Measurements from ENCODE around the gene OPHN1. TPM values are rescaled to one million over a fixed set of nuclear protein-coding genes. Genes with fewer than 3 reads are reported as not detected.

The OPHN1 gene
- total RNA-seq, 4 donors from 2014 or later = 4.9 to 20.1 (median 8.1) TPM

DNA sequence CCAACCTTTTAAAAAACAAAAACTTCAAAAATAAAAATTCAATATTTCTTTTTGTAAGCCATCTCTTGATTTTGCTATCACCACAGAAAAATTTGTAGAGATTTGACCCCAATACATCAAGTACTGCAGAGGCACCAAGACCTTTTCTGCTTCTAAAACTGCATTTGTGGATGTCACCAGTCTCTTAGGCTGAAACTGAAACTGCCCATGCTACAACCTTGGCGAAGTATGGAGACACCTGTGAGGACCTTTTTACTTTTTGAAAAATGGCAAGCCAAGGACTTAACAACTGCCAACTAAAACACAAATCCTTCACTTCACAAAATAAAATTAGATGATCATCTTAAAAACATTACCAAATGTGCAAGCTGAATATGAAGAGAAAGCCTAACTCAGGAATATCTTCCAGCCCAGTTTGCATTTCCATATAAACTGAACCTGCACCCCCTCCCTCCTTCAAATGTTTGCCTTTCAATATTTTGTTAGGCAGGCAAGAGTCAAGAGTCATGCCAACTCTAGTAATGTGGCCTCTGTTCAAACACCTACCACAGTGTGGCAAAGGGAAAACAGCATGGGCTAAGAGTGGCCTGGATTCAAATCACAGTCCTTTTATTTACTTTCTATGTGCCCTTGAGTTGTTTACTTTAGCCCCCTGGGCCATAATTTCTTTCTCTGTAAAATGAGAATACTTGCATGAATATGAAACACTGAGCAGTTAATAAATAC, 389.4 kb downstream of the OPHN1 start:
- intact Hi-C loops (cut with DNase I; ENCODE audit: low total_unique reads) = no loop called here
- 67 to 95% methylated on average over 1 of the region's 1 CpG for WGBS, 2 donors

DNA sequence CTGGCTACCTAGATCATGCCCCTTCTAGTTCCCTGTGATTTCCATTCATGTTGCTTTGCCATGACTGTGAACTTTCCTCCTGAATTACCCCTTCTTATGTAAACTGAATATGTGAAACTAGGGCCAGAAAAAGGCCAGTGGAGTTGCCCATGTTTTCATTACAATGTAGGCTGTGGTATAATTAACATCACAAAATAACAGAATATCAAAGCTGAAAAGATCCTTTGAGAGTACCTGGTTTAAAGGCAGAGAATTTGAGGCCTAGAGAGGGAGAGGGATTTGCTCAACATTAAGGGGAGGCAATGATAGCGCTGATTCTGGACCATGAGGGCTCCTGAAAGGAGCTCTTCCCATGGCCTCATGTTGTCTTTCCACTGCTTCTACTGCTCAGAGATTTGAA, 392.2 kb downstream of the OPHN1 start:
- WGBS, 2 donors = 56 to 100% methylated on average over 1 of the region's 1 CpG
- DNase-seq (ENCODE audit: low spot score in 2 of 2) = no peak
- intact Hi-C loops (cut with DNase I; ENCODE audit: low total_unique reads) = no loop called here
- TF ChIP-seq POLR2A (IDR thresholded peaks at IDR 0.05) = no peak
- TF ChIP-seq, protein P1, sequence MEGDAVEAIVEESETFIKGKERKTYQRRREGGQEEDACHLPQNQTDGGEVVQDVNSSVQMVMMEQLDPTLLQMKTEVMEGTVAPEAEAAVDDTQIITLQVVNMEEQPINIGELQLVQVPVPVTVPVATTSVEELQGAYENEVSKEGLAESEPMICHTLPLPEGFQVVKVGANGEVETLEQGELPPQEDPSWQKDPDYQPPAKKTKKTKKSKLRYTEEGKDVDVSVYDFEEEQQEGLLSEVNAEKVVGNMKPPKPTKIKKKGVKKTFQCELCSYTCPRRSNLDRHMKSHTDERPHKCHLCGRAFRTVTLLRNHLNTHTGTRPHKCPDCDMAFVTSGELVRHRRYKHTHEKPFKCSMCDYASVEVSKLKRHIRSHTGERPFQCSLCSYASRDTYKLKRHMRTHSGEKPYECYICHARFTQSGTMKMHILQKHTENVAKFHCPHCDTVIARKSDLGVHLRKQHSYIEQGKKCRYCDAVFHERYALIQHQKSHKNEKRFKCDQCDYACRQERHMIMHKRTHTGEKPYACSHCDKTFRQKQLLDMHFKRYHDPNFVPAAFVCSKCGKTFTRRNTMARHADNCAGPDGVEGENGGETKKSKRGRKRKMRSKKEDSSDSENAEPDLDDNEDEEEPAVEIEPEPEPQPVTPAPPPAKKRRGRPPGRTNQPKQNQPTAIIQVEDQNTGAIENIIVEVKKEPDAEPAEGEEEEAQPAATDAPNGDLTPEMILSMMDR (IDR thresholded peaks at IDR 0.05) = no peak
- H3K4me3 ChIP-seq (ENCODE audit: low read depth, poor library complexity, severe bottlenecking) = no peak overlapping the region

More for the DNA sequence above, 389.4 kb downstream of the OPHN1 start:
- no peak for DNase-seq (ENCODE audit: low spot score in 2 of 2)
- H3K4me3 ChIP-seq (ENCODE audit: low read depth, poor library complexity, severe bottlenecking) = no peak overlapping the region
- TF ChIP-seq, protein P1 (IDR thresholded peaks at IDR 0.05) = no peak
- no peak for TF ChIP-seq POLR2A (IDR thresholded peaks at IDR 0.05)

DNA sequence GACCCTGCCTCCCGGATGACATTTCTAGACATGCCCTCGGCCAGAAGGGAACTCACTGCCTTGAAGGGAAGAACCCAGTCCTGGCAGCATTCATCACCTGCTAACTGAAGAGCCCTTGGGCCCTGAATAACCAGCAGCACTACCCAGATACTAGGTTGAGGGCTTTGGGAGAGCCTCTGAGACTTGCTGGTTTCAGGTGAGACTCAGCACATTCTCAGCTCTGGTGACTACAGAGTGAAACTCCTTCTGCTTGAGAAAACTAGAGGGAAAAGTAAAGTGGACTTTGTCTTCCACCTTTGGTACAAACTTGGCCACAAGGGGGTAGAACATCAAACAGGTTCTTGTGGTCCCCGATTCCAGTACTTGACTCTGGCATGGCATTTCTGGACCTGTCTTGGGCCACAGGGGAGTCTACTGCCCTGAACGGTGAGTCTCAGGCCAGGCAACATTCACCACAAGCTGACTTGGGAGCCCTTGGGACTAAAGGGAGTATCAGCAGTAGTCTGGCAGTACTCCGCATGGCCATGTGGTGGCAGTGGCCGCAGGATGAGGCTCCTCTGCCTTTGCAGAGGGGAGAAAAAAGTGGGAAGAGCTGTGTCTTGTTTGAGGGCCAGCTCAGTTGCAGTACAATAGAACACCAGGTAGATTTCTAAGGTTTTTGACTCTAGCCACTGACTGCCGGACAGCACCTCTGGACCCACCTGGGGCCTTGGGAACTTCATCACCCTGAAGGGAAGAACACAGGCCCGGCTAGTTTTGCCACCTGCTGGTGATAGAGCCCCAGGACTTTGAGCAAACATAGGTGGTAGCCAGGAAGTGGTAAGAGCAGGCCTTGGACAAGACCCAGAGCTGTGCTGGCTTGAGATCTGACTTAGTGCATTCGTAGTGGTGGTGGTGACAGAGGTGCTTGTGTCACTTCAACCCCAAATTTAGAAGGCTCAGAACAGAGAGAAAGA, 414.8 kb downstream of the OPHN1 start:
- WGBS, 2 donors = 64 to 67% methylated on average over 4 to 9 of the region's 9 CpGs

DNA sequence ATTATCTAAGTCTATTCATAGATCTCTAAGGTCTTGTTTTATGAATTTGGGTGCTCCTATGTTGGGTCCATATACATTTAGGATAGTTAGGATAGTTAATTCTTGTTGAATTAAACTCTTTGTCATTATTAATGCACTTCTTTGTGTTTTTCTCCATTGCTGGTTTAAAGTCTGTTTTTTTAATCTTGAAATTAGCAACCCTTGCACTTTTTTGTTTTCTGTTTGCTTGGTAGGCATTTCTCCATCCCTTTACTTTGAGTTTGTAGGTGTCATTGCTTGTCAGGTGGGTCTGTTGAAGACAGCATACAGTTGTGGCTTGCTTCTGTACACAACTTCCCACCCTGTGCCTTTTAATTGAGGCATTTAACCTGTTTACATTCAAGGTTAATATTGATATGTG, 434.8 kb downstream of the OPHN1 start:
- H3K4me3 ChIP-seq (ENCODE audit: low read depth, poor library complexity, severe bottlenecking) = no peak overlapping the region
- TF ChIP-seq, protein P1 (IDR thresholded peaks at IDR 0.05) = no peak
- no peak for TF ChIP-seq POLR2A (IDR thresholded peaks at IDR 0.05)
- intact Hi-C loops (cut with DNase I; ENCODE audit: low total_unique reads) = no loop called here
- no peak for DNase-seq (ENCODE audit: low spot score in 2 of 2)

More for the DNA sequence above, 414.8 kb downstream of the OPHN1 start:
- H3K4me3 ChIP-seq (ENCODE audit: low read depth, poor library complexity, severe bottlenecking) = no peak overlapping the region
- TF ChIP-seq, protein P1 (IDR thresholded peaks at IDR 0.05) = no peak
- TF ChIP-seq POLR2A (IDR thresholded peaks at IDR 0.05) = no peak
- DNase-seq (ENCODE audit: low spot score in 2 of 2) = no peak
- intact Hi-C loops (cut with DNase I; ENCODE audit: low total_unique reads) = no loop called here

Other genes with a start within 250 kb of the OPHN1 start
- 10 to 100 TPM; 12.6 to 33.2 (median 24.9) TPM for gene YIPF6, start 65.6 kb upstream of the OPHN1 start, total RNA-seq
- gene STARD8, start 214.2 kb upstream of the OPHN1 start, total RNA-seq = 1 to 10 TPM; 1.4 to 6.0 (median 2.5) TPM

Data from lower leg skin (tissue), 4 donors.